MM.1S (cell line): ENCODE data around the gene CXCL6.

ENCODE experiments used
- EZH2 ChIP-seq: fragments of 300-600 bp; sonication (generic); optimal IDR thresholded peaks from 2 replicates; pipeline ENCODE3; 2017; ENCODE audit warnings: low read depth, mild to moderate bottlenecking, antibody characterized with exemption, low read length, mixed read lengths
- TF ChIP-seq, protein P1 (sequence below): fragments of 300-600 bp; sonication (generic); IDR thresholded peaks from 2 replicates; pipeline ENCODE4 v1.5.1; 2016; ENCODE audit warnings: antibody characterized with exemption, low read length, mixed read lengths

DNA sequence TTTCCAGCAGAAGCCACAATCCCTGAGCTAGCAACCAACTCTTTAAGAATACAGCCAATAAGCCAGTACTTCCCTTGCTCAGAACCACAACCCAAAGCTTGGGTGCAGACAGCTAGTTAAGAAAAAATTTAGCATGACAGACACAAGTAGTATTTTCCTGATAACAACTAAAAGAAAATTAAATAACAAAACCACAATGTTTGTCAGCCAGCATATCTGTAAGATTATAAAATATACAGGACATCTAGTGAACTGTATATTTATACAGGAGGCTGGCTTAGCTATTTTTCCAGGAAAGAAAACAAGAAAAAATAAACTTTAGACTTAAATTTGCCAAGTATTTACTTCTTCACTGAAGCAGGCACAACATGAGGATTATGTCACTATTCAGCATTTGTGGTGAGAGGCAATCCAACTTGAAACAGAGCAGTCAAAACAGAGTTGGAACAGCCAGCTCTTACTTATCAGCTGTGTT is 23.2 kb downstream of the CXCL6 start:
- TF ChIP-seq, protein P1, sequence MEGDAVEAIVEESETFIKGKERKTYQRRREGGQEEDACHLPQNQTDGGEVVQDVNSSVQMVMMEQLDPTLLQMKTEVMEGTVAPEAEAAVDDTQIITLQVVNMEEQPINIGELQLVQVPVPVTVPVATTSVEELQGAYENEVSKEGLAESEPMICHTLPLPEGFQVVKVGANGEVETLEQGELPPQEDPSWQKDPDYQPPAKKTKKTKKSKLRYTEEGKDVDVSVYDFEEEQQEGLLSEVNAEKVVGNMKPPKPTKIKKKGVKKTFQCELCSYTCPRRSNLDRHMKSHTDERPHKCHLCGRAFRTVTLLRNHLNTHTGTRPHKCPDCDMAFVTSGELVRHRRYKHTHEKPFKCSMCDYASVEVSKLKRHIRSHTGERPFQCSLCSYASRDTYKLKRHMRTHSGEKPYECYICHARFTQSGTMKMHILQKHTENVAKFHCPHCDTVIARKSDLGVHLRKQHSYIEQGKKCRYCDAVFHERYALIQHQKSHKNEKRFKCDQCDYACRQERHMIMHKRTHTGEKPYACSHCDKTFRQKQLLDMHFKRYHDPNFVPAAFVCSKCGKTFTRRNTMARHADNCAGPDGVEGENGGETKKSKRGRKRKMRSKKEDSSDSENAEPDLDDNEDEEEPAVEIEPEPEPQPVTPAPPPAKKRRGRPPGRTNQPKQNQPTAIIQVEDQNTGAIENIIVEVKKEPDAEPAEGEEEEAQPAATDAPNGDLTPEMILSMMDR: no peak
- no peak for TF ChIP-seq EZH2
